Endothelial cell of umbilical vein (primary cell): ENCODE measurements around the gene CAMTA2. TPM values are rescaled to one million over a fixed set of nuclear protein-coding genes. Genes with fewer than 3 reads are reported as not detected.

ENCODE experiments used
- BruUV-seq: library from RNA; stranded (reverse); fragments of 400-500 nt; replicated peaks from 2 replicates; lab custom pipeline; 2021; lab: Mats Ljungman, UMichigan
- CTCF ChIA-PET: fragments of 300-600, 350-600 bp; sonication (Branson Sonifier 250); formaldehyde crosslinking; loops from one replicate; lab custom pipeline; 2021; ENCODE audit warnings: antibody characterized with exemption, inconsistent platforms; lab: Charles Lee
- POLR2A ChIA-PET: fragments of 300-600, 350-600 bp; sonication (Branson Sonifier 250); formaldehyde crosslinking; loops from one replicate; lab custom pipeline; 2021; ENCODE audit warnings: antibody characterized with exemption, inconsistent platforms; lab: Charles Lee
- DNase-seq: peaks from one replicate; pipeline ENCODE4 v3.0.0-alpha.2; 2011; ENCODE audit warnings: low read depth, low spot score
- FAIRE-seq: peaks from 2 replicates; lab custom pipeline; 2011; peaks lifted over from hg19 to GRCh38; lab: Jason Lieb, UNC
- H2AFZ ChIP-seq: 2 replicates; pipeline ENCODE4 v1.6.0; 2012; ENCODE audit warnings: low read depth, low read length, control low read depth, inconsistent platforms
- H3K27ac ChIP-seq: 2 replicates; pipeline ENCODE4 v1.5.1; 2011; ENCODE audit warnings: low read depth, mild to moderate bottlenecking, control low read depth, low read length, moderate library complexity; ENCODE audit not compliant: insufficient read depth
- H3K27me3 ChIP-seq, 2 experiments: 2 replicates each; pipeline versions ENCODE4 v1.6.0 to v1.6.1; 2011; ENCODE audit warnings: low read length in 2 of 2, mixed read lengths in 1 of 2; ENCODE audit not compliant: control insufficient read depth in 2 of 2, insufficient read depth in 2 of 2
- H3K36me3 ChIP-seq, 2 experiments: 2 replicates in 1 of 2; 3 replicates in 1 of 2; pipeline ENCODE4 v1.5.1; 2011; ENCODE audit warnings: low read length in 2 of 2, mild to moderate bottlenecking in 1 of 2, moderate library complexity in 1 of 2; ENCODE audit not compliant: control insufficient read depth in 2 of 2, insufficient read depth in 2 of 2; ENCODE audit errors: extremely low read depth in 1 of 2
- H3K4me1 ChIP-seq: 3 replicates; pipeline ENCODE4 v1.5.1; 2011; ENCODE audit warnings: mild to moderate bottlenecking, low read length; ENCODE audit not compliant: control insufficient read depth, insufficient read depth; ENCODE audit errors: extremely low read depth
- H3K4me2 ChIP-seq: 2 replicates; pipeline ENCODE4 v1.6.1; 2011; ENCODE audit warnings: low read length, control low read depth, mixed read lengths; ENCODE audit not compliant: insufficient read depth
- H3K4me3 ChIP-seq, 3 experiments: fragments of 200-600 bp in 1 of 3; sonication (generic), shearing (Covaris generic) in 1 of 3; replicated peaks in 1 of 3; 2 replicates each; pipeline ENCODE4 v1.5.1; 2011 to 2016; ENCODE audit warnings: control low read depth in 3 of 3, low read length in 3 of 3, mild to moderate bottlenecking in 2 of 3, inconsistent platforms in 1 of 3, low read depth in 1 of 3, moderate library complexity in 1 of 3; ENCODE audit not compliant: insufficient read depth in 1 of 3
- H3K79me2 ChIP-seq: 2 replicates; pipeline ENCODE4 v1.6.0; 2012; ENCODE audit warnings: low read length, inconsistent platforms; ENCODE audit not compliant: control insufficient read depth, insufficient read depth
- H3K9ac ChIP-seq: replicated peaks from 2 replicates; pipeline ENCODE3; 2011; ENCODE audit warnings: low read length, control low read depth; ENCODE audit not compliant: insufficient read depth; ENCODE audit errors: extremely low read depth
- H3K9me1 ChIP-seq: replicated peaks from 3 replicates; pipeline ENCODE4 v1.6.0; 2011; ENCODE audit warnings: mild to moderate bottlenecking, low read length; ENCODE audit not compliant: control insufficient read depth, insufficient read depth; ENCODE audit errors: extremely low read depth
- H3K9me3 ChIP-seq: replicated peaks from 2 replicates; pipeline ENCODE4 v1.5.1; 2012; ENCODE audit warnings: low read length, inconsistent platforms; ENCODE audit not compliant: control insufficient read depth, insufficient read depth
- H4K20me1 ChIP-seq: replicated peaks from 2 replicates; pipeline ENCODE3; 2011; ENCODE audit warnings: mild to moderate bottlenecking, low read length; ENCODE audit not compliant: control insufficient read depth, insufficient read depth; ENCODE audit errors: extremely low read depth
- EZH2 ChIP-seq: IDR thresholded peaks from 2 replicates; pipeline ENCODE4 v1.6.1; 2012; ENCODE audit warnings: borderline replicate concordance, low read depth, mild to moderate bottlenecking, moderate library complexity, low read length, inconsistent platforms; ENCODE audit not compliant: severe bottlenecking
- FOS ChIP-seq: IDR thresholded peaks from 2 replicates; pipeline ENCODE4 v1.6.1; 2011; ENCODE audit warnings: mild to moderate bottlenecking, low read length, moderate library complexity, borderline replicate concordance; ENCODE audit not compliant: insufficient read depth
- GATA2 ChIP-seq: IDR thresholded peaks from 2 replicates; pipeline ENCODE4 v1.7.0; 2011; ENCODE audit warnings: low read depth, mild to moderate bottlenecking, moderate library complexity, mixed read lengths, low read length; ENCODE audit not compliant: insufficient read length, insufficient read depth
- POLR2AphosphoS5 ChIP-seq: IDR thresholded peaks from 2 replicates; pipeline ENCODE4 v1.6.1; 2012; ENCODE audit warnings: low read depth, mild to moderate bottlenecking, control low read depth, low read length, moderate library complexity; ENCODE audit not compliant: insufficient read depth
- dilution Hi-C: fragments of 300-500 bp; cut with MboI; formaldehyde crosslinking; loops from one replicate; pipeline ENCODE4 v1.15.0; 2019; ENCODE audit warnings: low sequenced_read_pairs; ENCODE audit not compliant: extremely low pct_ligation_motif_present
- intact Hi-C: fragments of 100-400 bp; cut with micrococcal nuclease; formaldehyde crosslinking; loops from one replicate; pipeline ENCODE4 v1.10.0; 2022
- polyA plus RNA-seq, 4 experiments: library from polyadenylated mRNA; depleted of rRNA in 3 of 4; stranded (reverse) in 3 of 4; unstranded in 1 of 4; fragments of >200 nt; gene quantifications; 2 replicates each; pipeline versions ENCODE4 v1.2.1 to v1.2.3, GENCODE V29; 2011 to 2012; ENCODE audit warnings: missing spikeins in 1 of 4
- total RNA-seq: library from RNA; stranded (reverse); gene quantifications from 2 replicates; pipeline ENCODE4 v1.2.3, GENCODE V29; 2021
- TF ChIP-seq, protein P1 (sequence below), 2 donors: IDR thresholded peaks; 1 replicate in 1 of 2; 2 replicates in 1 of 2; pipeline ENCODE4 v1.5.1; 2011; ENCODE audit warnings: low read length in 2 of 2, mild to moderate bottlenecking in 2 of 2, moderate library complexity in 2 of 2, control low read depth in 1 of 2, inconsistent platforms in 1 of 2, low read depth in 1 of 2; ENCODE audit not compliant: insufficient read depth in 1 of 2; ENCODE audit errors: extremely low read depth in 1 of 2

CAMTA2 gene
- total and polyA plus RNA-seq, 2 donors (not counting 3 experiments of a cell fraction or from before 2014, with no cell fraction given) = 33.8 to 51.0 TPM

DNA sequence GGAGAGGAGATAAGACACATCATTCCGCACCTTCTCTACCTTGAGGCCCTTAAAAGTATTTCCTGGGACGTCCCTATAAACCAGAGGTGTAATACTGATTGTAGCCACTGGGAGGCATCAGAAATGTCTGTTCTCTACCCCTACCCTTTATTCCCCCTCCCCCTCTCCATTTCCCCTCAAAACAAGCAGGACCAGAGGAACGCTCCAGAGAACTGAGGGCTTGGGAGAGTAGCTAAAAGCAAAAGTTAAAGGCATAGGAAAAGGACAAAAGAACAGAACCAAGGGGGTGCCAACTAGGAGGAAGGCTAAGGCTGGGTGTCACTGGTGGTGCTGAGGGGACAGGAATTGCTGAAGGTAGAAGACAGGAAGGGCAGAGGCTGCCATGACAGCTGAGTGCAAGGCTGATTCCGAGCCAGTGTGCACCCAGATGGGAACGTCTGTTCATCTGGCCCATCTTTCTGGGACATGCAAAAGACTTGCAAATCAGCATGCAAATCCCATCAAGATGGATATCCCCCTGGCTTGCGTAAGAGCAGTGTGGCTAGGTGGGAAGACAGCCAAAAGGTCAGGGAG, 6.7 kb downstream of the CAMTA2 start:
- POLR2A ChIA-PET = no interaction called here

More for the DNA sequence above, 6.7 kb downstream of the CAMTA2 start:
- Histone ChIP-seq H3K9me3 (no peaks in the 10 kb centered on the region), H3K4me1 (peaks cover 8% of the 10 kb centered on the region), H4K20me1 (no peaks in the 10 kb centered on the region), H3K9ac (no peak overlapping the region), H3K9me1 (no peaks in the 10 kb centered on the region), H3K27ac (no peak overlapping the region), H3K79me2 (peaks cover 10% of the 10 kb centered on the region), H3K4me3 (no peak overlapping the region), H3K36me3 (peaks cover 21 to 48% of the 10 kb centered on the region in 2 experiments), H3K27me3 (no peaks in the 10 kb centered on the region), H2AFZ (no peak overlapping the region), H3K4me2 (no peak overlapping the region)
- CTCF ChIA-PET = interaction anchor here (0.6 to 3.0 kb wide), 11 partner anchors 9 to 82 kb away, joined by 3 to 20 read pairs (median 4); partner anchors contain the start of genes INCA1, KIF1C and SPAG7
- dilution Hi-C loops = no loop called here
- no TSS peak for BruUV-seq
- no peak for TF ChIP-seq POLR2AphosphoS5
- TF ChIP-seq GATA2 = no peak
- TF ChIP-seq, protein P1, sequence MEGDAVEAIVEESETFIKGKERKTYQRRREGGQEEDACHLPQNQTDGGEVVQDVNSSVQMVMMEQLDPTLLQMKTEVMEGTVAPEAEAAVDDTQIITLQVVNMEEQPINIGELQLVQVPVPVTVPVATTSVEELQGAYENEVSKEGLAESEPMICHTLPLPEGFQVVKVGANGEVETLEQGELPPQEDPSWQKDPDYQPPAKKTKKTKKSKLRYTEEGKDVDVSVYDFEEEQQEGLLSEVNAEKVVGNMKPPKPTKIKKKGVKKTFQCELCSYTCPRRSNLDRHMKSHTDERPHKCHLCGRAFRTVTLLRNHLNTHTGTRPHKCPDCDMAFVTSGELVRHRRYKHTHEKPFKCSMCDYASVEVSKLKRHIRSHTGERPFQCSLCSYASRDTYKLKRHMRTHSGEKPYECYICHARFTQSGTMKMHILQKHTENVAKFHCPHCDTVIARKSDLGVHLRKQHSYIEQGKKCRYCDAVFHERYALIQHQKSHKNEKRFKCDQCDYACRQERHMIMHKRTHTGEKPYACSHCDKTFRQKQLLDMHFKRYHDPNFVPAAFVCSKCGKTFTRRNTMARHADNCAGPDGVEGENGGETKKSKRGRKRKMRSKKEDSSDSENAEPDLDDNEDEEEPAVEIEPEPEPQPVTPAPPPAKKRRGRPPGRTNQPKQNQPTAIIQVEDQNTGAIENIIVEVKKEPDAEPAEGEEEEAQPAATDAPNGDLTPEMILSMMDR (IDR thresholded peaks at IDR 0.05; ENCODE audit: extremely low read depth in 1 of 2, insufficient read depth in 1 of 2, low read depth in 1 of 2, low read length in 2 of 2) = peak; percentile 47 to 58
- no peak for TF ChIP-seq FOS
- TF ChIP-seq EZH2 = no peak
- FAIRE-seq (peak; percentile 93), DNase-seq (peak; percentile 64)
- intact Hi-C loops = loop anchor here (1.0 kb wide), 1 partner anchor 82 kb away; no protein-coding TSS in a partner anchor
